OCI-LY7 (cell line): Measurements from ENCODE around the gene GRIK1.

ENCODE experiments used
- CTCF ChIP-seq: fragments of 200-600 bp; sonication (generic); conservative IDR thresholded peaks from 2 replicates; pipeline ENCODE4 v1.5.1; 2014; ENCODE audit warnings: mild to moderate bottlenecking, antibody characterized with exemption, low read length, moderate library complexity, mixed read lengths
- EZH2phosphoT487 ChIP-seq: fragments of 200-600 bp; sonication (generic); IDR thresholded peaks from 2 replicates; pipeline ENCODE4 v1.6.1; 2018; ENCODE audit warnings: low read depth, borderline replicate concordance, mild to moderate bottlenecking, mixed run types, antibody characterized with exemption, low read length, moderate library complexity, mixed read lengths

- TF ChIP-seq CTCF = no peak
- no peak for TF ChIP-seq EZH2phosphoT487
Measured at GRCh38 chr21:29664615-29665014, 275.2 kb downstream of the GRIK1 start.
